HEK293T (cell line): ENCODE results near the gene PRKD2.

Experiments used
- CTBP1 ChIP-seq: fragments of 450-650 bp; IDR thresholded peaks from 2 replicates; pipeline ENCODE4 v1.6.1; 2016; ENCODE audit warnings: borderline replicate concordance
- FOXA1 ChIP-seq: fragments of 450-650 bp; IDR thresholded peaks from 2 replicates; pipeline ENCODE4 v1.6.1; 2016; ENCODE audit warnings: mild to moderate bottlenecking

DNA sequence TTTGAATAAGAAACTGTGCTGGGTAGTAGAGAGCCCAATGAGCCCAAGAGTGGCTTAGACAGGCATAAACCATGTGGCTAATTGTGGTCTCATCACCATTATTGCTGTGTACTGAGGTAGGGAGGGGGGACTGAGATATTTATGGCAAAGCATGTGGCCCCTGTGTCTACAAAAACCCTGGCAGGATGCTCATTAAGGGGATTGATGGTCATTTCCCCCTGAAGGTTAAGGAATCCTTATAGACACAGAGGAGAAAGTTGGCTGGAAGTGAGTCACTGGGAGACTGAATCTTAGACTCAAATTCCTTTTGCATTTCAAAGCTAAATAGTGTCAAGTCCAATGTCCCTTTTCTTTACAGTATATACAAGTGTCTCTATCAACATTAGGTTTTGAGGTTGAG is 46.1 kb downstream of the PRKD2 start:
- TF ChIP-seq FOXA1 (no peak), CTBP1 (no peak)
